Measurements from ENCODE around the gene FAM110A.

DNA sequence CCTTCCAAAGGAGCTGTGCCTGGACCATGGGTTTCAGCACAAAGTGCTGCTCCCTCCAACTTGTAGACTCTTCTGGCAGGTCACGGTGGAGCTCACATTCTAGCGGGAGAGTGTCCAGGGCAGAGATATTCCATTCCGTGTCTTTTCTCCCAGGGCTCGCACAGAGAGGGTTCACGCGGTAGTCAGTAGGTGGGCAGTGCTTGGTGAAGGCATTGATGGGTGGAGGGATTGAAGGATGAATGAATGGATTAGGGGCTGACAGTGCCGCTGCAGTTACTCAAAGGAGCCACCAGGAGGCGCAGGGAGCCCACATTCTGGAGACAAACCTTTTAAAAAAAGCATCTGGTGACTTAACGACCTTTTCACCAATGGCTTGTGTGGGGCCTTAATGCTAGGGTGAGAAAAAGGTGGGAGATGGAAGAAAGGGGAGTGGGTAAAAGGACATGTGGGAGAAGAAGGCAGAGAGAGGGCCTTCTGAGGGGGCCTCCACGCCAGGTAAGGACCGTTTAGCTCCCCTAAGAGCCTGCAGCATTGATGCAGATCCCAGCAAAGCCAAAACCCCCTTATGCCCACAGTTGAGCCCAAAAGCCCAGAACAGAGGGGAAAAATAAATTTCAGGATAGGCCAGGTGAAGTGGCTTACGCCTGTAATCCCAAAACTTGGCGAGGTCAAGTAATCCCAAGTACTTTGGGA is 17.5 kb upstream of the FAM110A start:
- TF ChIP-seq, protein P1, sequence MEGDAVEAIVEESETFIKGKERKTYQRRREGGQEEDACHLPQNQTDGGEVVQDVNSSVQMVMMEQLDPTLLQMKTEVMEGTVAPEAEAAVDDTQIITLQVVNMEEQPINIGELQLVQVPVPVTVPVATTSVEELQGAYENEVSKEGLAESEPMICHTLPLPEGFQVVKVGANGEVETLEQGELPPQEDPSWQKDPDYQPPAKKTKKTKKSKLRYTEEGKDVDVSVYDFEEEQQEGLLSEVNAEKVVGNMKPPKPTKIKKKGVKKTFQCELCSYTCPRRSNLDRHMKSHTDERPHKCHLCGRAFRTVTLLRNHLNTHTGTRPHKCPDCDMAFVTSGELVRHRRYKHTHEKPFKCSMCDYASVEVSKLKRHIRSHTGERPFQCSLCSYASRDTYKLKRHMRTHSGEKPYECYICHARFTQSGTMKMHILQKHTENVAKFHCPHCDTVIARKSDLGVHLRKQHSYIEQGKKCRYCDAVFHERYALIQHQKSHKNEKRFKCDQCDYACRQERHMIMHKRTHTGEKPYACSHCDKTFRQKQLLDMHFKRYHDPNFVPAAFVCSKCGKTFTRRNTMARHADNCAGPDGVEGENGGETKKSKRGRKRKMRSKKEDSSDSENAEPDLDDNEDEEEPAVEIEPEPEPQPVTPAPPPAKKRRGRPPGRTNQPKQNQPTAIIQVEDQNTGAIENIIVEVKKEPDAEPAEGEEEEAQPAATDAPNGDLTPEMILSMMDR (IDR thresholded peaks at IDR 0.05) = peak; percentile 93
- no peak for TF ChIP-seq ZFX (IDR thresholded peaks at IDR 0.05; ENCODE audit: borderline replicate concordance)
